Measurements from ENCODE around the gene SCAP.

The SCAP gene

GRCh38 chr3:47475570-47476329 is at the start of gene SCAP (continued):
- TF ChIP-seq ZSCAN23 (tag by site-specific recombination; IDR thresholded peaks at IDR 0.05) (no peak), ZNF10 (tag by site-specific recombination; IDR thresholded peaks at IDR 0.05) (no peak), ZNF394 (tag by site-specific recombination; IDR thresholded peaks at IDR 0.05; ENCODE audit: borderline replicate concordance) (0 out of 2 replicates have a peak, but pooled peaks have one; percentile 18), ZNF404 (tag by site-specific recombination; IDR thresholded peaks at IDR 0.05) (no peak), ZNF747 (tag by site-specific recombination; IDR thresholded peaks at IDR 0.05) (no peak), BCL6B (tag by site-specific recombination; IDR thresholded peaks at IDR 0.05) (no peak), IKZF3 (tag by site-specific recombination; IDR thresholded peaks at IDR 0.05) (no peak), MEIS1 (CRISPR knock-in tag; IDR thresholded peaks at IDR 0.05; ENCODE audit: borderline replicate concordance) (no peak), ZNF24 (tag by site-specific recombination; IDR thresholded peaks at IDR 0.05) (0 out of 2 replicates have a peak, but pooled peaks have one; percentile 20), ZNF140 (tag by site-specific recombination; IDR thresholded peaks at IDR 0.05) (no peak), GLI2 (tag by site-specific recombination; IDR thresholded peaks at IDR 0.05; ENCODE audit: borderline replicate concordance, low read depth) (no peak), GLIS2 (tag by site-specific recombination; IDR thresholded peaks at IDR 0.05) (no peak), YY1 (tag by site-specific recombination; IDR thresholded peaks at IDR 0.05) (peak; percentile 57; the same call in 1 of the 2 replicates), ZNF184 (tag by site-specific recombination; IDR thresholded peaks at IDR 0.05) (no peak), BCL11B (tag by site-specific recombination; IDR thresholded peaks at IDR 0.05; ENCODE audit: low read depth) (0 out of 2 replicates have a peak, but pooled peaks have one; percentile 71), ZNF341 (tag by site-specific recombination; IDR thresholded peaks at IDR 0.05; ENCODE audit: low read depth) (peak; percentile 22; the same call in 1 of the 2 replicates), ZIC2 (tag by site-specific recombination; IDR thresholded peaks at IDR 0.05) (no peak), ZNF423 (tag by site-specific recombination; IDR thresholded peaks at IDR 0.05) (no peak), SETDB1 (IDR thresholded peaks at IDR 0.05; ENCODE audit: insufficient read length, low read length) (no peak), ZNF391 (tag by site-specific recombination; IDR thresholded peaks at IDR 0.05; ENCODE audit: borderline replicate concordance, low read depth) (peak; percentile 17; the same call in 1 of the 2 replicates), ZNF596 (tag by site-specific recombination; IDR thresholded peaks at IDR 0.05) (no peak; the same call in 1 of the 2 replicates), ZNF214 (tag by site-specific recombination; IDR thresholded peaks at IDR 0.05; ENCODE audit: borderline replicate concordance) (no peak), ZNF302 (tag by site-specific recombination; IDR thresholded peaks at IDR 0.05; ENCODE audit: low read depth) (no peak)
- TF ChIP-seq, protein P1, sequence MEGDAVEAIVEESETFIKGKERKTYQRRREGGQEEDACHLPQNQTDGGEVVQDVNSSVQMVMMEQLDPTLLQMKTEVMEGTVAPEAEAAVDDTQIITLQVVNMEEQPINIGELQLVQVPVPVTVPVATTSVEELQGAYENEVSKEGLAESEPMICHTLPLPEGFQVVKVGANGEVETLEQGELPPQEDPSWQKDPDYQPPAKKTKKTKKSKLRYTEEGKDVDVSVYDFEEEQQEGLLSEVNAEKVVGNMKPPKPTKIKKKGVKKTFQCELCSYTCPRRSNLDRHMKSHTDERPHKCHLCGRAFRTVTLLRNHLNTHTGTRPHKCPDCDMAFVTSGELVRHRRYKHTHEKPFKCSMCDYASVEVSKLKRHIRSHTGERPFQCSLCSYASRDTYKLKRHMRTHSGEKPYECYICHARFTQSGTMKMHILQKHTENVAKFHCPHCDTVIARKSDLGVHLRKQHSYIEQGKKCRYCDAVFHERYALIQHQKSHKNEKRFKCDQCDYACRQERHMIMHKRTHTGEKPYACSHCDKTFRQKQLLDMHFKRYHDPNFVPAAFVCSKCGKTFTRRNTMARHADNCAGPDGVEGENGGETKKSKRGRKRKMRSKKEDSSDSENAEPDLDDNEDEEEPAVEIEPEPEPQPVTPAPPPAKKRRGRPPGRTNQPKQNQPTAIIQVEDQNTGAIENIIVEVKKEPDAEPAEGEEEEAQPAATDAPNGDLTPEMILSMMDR (tag by site-specific recombination; IDR thresholded peaks at IDR 0.05): peak; percentile 95
- TF ChIP-seq, protein P2, sequence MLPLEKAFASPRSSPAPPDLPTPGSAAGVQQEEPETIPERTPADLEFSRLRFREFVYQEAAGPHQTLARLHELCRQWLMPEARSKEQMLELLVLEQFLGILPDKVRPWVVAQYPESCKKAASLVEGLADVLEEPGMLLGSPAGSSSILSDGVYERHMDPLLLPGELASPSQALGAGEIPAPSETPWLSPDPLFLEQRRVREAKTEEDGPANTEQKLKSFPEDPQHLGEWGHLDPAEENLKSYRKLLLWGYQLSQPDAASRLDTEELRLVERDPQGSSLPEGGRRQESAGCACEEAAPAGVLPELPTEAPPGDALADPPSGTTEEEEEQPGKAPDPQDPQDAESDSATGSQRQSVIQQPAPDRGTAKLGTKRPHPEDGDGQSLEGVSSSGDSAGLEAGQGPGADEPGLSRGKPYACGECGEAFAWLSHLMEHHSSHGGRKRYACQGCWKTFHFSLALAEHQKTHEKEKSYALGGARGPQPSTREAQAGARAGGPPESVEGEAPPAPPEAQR (tag by site-specific recombination; IDR thresholded peaks at IDR 0.05): no peak
- TF ChIP-seq, protein P3, sequence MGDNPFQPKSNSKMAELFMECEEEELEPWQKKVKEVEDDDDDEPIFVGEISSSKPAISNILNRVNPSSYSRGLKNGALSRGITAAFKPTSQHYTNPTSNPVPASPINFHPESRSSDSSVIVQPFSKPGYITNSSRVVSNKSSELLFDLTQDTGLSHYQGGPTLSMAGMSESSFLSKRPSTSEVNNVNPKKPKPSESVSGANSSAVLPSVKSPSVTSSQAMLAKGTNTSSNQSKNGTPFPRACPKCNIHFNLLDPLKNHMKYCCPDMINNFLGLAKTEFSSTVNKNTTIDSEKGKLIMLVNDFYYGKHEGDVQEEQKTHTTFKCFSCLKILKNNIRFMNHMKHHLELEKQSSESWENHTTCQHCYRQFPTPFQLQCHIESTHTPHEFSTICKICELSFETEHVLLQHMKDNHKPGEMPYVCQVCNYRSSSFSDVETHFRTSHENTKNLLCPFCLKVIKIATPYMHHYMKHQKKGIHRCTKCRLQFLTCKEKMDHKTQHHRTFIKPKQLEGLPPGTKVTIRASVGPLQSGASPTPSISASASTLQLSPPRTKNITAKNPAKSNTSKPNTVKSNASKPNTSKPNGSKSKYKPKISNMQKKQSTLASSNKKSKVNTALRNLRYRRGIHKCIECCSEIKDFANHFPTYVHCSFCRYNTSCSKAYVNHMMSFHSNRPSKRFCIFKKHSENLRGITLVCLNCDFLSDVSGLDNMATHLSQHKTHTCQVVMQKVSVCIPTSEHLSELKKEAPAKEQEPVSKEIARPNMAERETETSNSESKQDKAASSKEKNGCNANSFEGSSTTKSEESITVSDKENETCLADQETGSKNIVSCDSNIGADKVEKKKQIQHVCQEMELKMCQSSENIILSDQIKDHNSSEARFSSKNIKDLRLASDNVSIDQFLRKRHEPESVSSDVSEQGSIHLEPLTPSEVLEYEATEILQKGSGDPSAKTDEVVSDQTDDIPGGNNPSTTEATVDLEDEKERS (tag by site-specific recombination; IDR thresholded peaks at IDR 0.05): no peak
- TF ChIP-seq, protein P4, sequence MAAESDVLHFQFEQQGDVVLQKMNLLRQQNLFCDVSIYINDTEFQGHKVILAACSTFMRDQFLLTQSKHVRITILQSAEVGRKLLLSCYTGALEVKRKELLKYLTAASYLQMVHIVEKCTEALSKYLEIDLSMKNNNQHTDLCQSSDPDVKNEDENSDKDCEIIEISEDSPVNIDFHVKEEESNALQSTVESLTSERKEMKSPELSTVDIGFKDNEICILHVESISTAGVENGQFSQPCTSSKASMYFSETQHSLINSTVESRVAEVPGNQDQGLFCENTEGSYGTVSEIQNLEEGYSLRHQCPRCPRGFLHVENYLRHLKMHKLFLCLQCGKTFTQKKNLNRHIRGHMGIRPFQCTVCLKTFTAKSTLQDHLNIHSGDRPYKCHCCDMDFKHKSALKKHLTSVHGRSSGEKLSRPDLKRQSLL (tag by site-specific recombination; IDR thresholded peaks at IDR 0.05): no peak
- TF ChIP-seq, protein P5, sequence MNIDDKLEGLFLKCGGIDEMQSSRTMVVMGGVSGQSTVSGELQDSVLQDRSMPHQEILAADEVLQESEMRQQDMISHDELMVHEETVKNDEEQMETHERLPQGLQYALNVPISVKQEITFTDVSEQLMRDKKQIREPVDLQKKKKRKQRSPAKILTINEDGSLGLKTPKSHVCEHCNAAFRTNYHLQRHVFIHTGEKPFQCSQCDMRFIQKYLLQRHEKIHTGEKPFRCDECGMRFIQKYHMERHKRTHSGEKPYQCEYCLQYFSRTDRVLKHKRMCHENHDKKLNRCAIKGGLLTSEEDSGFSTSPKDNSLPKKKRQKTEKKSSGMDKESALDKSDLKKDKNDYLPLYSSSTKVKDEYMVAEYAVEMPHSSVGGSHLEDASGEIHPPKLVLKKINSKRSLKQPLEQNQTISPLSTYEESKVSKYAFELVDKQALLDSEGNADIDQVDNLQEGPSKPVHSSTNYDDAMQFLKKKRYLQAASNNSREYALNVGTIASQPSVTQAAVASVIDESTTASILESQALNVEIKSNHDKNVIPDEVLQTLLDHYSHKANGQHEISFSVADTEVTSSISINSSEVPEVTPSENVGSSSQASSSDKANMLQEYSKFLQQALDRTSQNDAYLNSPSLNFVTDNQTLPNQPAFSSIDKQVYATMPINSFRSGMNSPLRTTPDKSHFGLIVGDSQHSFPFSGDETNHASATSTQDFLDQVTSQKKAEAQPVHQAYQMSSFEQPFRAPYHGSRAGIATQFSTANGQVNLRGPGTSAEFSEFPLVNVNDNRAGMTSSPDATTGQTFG (tag by site-specific recombination; IDR thresholded peaks at IDR 0.05; ENCODE audit: borderline replicate concordance): no peak

Data from HEK293 (cell line).